Transverse colon (tissue), 4 donors: Measurements from ENCODE around the gene MACROH2A1. TPM values are rescaled to one million over a fixed set of nuclear protein-coding genes. Genes with fewer than 3 reads are reported as not detected.

Experiments
- DNase-seq: peaks from one replicate; pipeline ENCODE4 v3.0.0-alpha.2; 2019
- H3K27ac ChIP-seq, 4 donors: fragments of 200-600 bp; sonication (generic); 2 replicates each; pipeline ENCODE4 v1.5.1; 2016 to 2018; ENCODE audit warnings: inconsistent platforms in 4 of 4
- H3K27me3 ChIP-seq: fragments of 200-600 bp; sonication (generic); 2 replicates; pipeline ENCODE4 v1.5.1; 2017; ENCODE audit warnings: inconsistent platforms
- H3K36me3 ChIP-seq, 4 donors: fragments of 200-600 bp; sonication (generic); 2 replicates each; pipeline ENCODE4 v1.5.1; 2017 to 2019; ENCODE audit warnings: inconsistent platforms in 4 of 4
- H3K4me1 ChIP-seq, 4 donors: fragments of 200-600 bp; sonication (generic); 2 replicates each; pipeline ENCODE4 v1.5.1; 2017 to 2020; ENCODE audit warnings: inconsistent platforms in 4 of 4
- H3K4me3 ChIP-seq, 4 donors: fragments of 200-600 bp; sonication (generic); 1 replicate in 1 of 4; 2 replicates in 3 of 4; pipeline versions ENCODE4 v1.5.1 to v1.6.1; 2017 to 2019; ENCODE audit warnings: inconsistent platforms in 4 of 4
- H3K9me3 ChIP-seq, 2 donors: fragments of 200-600 bp; sonication (generic); 2 replicates each; pipeline ENCODE4 v1.5.1; 2017 to 2019; ENCODE audit warnings: inconsistent platforms in 2 of 2
- EP300 ChIP-seq: sonication (generic); formaldehyde crosslinking; IDR thresholded peaks from one replicate; pipeline ENCODE4 v1.6.1; 2017; ENCODE audit warnings: antibody characterized with exemption, low read depth
- POLR2A ChIP-seq: fragments of 450-650 bp; IDR thresholded peaks from one replicate; pipeline ENCODE4 v1.6.1; 2016; ENCODE audit warnings: antibody characterized with exemption, mild to moderate bottlenecking, moderate library complexity
- POLR2AphosphoS5 ChIP-seq, 3 donors: sonication (generic); formaldehyde crosslinking; IDR thresholded peaks; one replicate each; pipeline ENCODE4 v1.6.1; 2016; ENCODE audit warnings: antibody characterized with exemption in 3 of 3
- WGBS, 2 donors: methylation state at CpG; one replicate each; pipeline ENCODE4 v1.1.5; 2018; ENCODE audit warnings: low coverage in 1 of 2; 5-methylcytosine and 5-hydroxymethylcytosine counted together
- in situ Hi-C, 4 donors: fragments of 200-750 bp; cut with MboI; loops; one replicate each; pipeline versions ENCODE4 v1.15.0 to v1.15.1; 2017; ENCODE audit warnings: low sequenced_read_pairs in 3 of 4, low pct_ligation_motif_present in 1 of 4, low pct_unique_long_range_greater_than_20kb in 1 of 4
- intact Hi-C: fragments of 100-400 bp; cut with DNase I; formaldehyde crosslinking; loops from one replicate; pipeline ENCODE4 v1.15.1; 2023; ENCODE audit warnings: low total_unique reads
- total RNA-seq, 4 donors: library from RNA; depleted of rRNA; stranded (reverse); fragments of >200 nt; gene quantifications; one replicate each; pipeline ENCODE4 v1.1.0, GENCODE V29; 2016
- TF ChIP-seq, protein P1 (sequence below), 5 experiments: fragments of 200-600 bp in 3 of 5; fragments of 450-650 bp in 2 of 5; sonication (generic) in 3 of 5; IDR thresholded peaks; 1 replicate in 2 of 5; 2 replicates in 3 of 5; pipeline ENCODE4 v1.5.1; 2016 to 2017; ENCODE audit warnings: antibody characterized with exemption in 5 of 5, inconsistent platforms in 3 of 5, mild to moderate bottlenecking in 2 of 5, moderate library complexity in 1 of 5

MACROH2A1 gene
- total RNA-seq, 4 donors from 2014 or later = 190 to 348 (median 314) TPM

DNA sequence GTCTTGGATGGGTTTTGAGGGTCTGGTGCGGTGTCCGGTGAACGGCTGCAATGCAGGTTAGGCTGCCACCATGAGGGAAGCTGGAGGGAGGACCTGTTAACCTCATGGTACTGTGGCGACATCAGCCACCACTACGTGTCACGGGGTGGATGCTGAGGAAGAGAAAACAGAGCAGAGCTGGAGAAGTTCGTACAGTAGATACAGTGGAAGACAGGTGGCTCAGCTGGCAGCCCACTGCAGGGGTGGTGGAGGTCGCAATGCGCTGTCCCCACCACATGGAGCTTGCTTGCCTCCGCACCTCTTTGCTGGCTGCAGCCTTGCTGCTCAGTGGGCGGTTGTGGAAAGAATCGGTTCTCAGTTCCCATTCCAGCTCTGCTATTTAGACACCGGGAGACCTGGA, 45.3 kb upstream of the MACROH2A1 start:
- Histone ChIP-seq H3K36me3 (no peaks in the 10 kb centered on the region), H3K4me1 (peaks cover 0 to 1% (median 0%) of the 10 kb centered on the region in 4 donors), H3K27ac (no peak overlapping the region), H3K4me3 (no peak overlapping the region), H3K9me3 (no peaks in the 10 kb centered on the region), H3K27me3 (no peaks in the 10 kb centered on the region)
- intact Hi-C loops = no loop called here
- TF ChIP-seq, protein P1, sequence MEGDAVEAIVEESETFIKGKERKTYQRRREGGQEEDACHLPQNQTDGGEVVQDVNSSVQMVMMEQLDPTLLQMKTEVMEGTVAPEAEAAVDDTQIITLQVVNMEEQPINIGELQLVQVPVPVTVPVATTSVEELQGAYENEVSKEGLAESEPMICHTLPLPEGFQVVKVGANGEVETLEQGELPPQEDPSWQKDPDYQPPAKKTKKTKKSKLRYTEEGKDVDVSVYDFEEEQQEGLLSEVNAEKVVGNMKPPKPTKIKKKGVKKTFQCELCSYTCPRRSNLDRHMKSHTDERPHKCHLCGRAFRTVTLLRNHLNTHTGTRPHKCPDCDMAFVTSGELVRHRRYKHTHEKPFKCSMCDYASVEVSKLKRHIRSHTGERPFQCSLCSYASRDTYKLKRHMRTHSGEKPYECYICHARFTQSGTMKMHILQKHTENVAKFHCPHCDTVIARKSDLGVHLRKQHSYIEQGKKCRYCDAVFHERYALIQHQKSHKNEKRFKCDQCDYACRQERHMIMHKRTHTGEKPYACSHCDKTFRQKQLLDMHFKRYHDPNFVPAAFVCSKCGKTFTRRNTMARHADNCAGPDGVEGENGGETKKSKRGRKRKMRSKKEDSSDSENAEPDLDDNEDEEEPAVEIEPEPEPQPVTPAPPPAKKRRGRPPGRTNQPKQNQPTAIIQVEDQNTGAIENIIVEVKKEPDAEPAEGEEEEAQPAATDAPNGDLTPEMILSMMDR (IDR thresholded peaks at IDR 0.05) = no peak
- TF ChIP-seq POLR2A (no peak), EP300 (no peak), POLR2AphosphoS5 (IDR thresholded peaks at IDR 0.05) (no peak)
- no peak for DNase-seq
- in situ Hi-C loops = no loop called here
- 69 to 86% methylated on average over 2 to 13 of the region's 13 CpGs for WGBS, 2 donors

DNA sequence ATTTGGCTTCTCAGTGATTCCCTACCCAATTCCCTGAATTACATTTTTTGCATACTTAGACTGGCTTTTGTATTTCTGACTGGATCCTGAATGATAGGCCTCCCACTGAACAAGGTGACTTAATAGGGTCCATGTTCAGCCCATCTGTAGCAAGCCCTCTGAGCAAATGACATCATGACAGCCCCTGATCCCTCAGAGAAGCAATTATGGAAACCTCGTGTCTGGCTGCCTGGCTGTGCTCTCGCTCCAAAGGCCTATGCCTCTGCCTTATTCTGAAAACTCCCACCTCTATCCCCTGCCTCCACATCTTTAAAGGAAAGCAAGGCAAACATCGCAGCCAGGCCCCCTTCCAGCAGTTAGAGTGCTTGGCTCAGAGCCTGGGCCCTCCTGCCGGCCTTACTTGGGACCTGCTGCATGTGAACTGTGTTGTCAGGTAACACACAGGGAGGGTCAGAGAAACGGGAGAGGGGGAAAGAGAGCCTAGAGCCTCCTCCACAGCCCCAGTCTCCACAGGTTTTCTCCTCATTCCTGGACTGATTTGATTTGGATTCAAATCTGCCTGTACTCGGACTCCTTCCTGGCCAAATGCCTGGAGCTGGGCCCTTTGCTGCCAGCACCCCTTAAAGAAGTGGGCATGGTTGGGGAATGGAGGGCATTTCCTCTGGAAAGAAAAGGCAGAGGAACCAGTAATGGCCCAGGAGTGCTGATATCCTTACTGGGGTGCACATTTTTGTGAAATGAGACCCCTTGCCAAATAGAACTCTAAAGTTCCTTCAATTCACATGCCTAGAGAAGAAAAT, 44.3 kb upstream of the MACROH2A1 start:
- Histone ChIP-seq H3K27me3 (no peaks in the 10 kb centered on the region), H3K36me3 (no peaks in the 10 kb centered on the region), H3K9me3 (no peaks in the 10 kb centered on the region), H3K4me1 (peaks cover 0 to 8% (median under 1%) of the 10 kb centered on the region in 4 donors), H3K27ac (no peak overlapping the region), H3K4me3 (no peak overlapping the region)
- DNase-seq = no peak
- intact Hi-C loops (no loop called here), in situ Hi-C loops (no loop called here)
- WGBS, 2 donors = 58% methylated on average over 6 of the region's 6 CpGs; no CpG with 5 or more reads in 1 of the 2 donors
- TF ChIP-seq EP300 (no peak), POLR2A (no peak), POLR2AphosphoS5 (IDR thresholded peaks at IDR 0.05) (no peak)
- TF ChIP-seq, protein P1 (IDR thresholded peaks at IDR 0.05) = no peak

DNA sequence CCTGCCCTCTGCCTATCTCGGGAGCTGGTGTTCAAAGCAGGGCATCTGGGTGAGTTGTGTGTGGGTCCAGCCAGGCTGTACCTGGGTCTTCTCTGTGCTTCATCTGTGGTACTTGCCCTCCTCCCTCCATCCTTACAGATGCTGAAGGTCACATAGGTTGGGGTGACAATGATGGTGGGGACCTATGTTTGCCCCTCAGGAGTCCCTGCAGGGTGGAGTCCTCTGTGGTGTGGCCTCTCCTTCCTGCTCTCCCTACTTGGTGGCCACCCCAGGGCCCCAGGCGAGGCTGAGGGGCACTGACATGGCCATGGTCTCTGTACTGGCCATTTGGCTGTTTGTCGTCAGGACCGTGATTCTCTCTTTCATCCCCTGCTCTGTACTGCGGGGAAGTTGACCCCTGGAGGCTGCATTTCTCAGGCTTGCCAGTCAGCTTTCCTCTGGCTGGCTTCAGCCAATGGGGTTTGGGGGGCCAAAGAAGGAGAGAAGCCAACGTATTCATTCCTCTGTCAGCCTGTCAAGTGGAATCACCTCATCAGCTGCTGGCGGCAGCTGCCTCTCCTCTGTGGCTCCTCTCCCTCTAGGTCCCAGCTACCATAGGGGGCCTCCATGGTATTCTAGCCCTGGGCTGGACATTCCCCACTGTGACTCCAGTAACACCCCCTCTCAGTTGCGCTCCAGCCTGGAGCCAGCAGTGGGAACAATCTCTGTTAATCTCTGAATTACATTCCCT, 43.6 kb upstream of the MACROH2A1 start:
- in situ Hi-C loops = no loop called here
- Histone ChIP-seq H3K36me3 (no peaks in the 10 kb centered on the region), H3K4me1 (peaks cover 0 to 15% (median 3%) of the 10 kb centered on the region in 4 donors), H3K27me3 (no peaks in the 10 kb centered on the region), H3K9me3 (no peaks in the 10 kb centered on the region), H3K27ac (no peak overlapping the region), H3K4me3 (no peak overlapping the region)
- DNase-seq = no peak
- 76 to 100% methylated on average over 1 to 8 of the region's 8 CpGs for WGBS, 2 donors
- intact Hi-C loops = no loop called here
- no peak for TF ChIP-seq EP300

DNA sequence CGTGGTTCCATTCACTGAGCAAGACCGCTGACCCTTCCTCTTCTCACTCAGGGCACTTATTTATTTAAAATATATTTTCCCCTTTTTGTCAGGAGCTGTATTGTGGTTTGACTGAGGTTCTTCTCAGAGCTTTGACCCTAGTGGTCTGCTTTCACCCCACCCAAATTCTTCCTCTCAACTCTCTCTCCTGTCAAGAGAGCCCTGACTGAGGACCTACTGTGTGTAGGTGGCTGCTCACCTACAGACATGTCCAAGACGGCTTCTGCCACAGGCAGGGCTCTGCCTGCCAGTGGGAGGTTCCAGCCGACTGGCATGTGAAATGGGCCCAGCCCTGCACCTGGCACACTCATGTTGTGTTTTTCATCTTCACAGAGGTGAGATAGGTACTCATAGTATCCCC, 42.9 kb upstream of the MACROH2A1 start:
- H3K27ac ChIP-seq = no peak overlapping the region
- intact Hi-C loops = no loop called here
- DNase-seq = no peak

More for the DNA sequence above, 42.9 kb upstream of the MACROH2A1 start:
- TF ChIP-seq POLR2AphosphoS5 (IDR thresholded peaks at IDR 0.05) (no peak), EP300 (no peak), POLR2A (no peak)
- TF ChIP-seq, protein P1 (IDR thresholded peaks at IDR 0.05) = no peak
- 65 to 82% methylated on average over 2 to 4 of the region's 4 CpGs for WGBS, 2 donors
- in situ Hi-C loops = no loop called here
- no peaks in the 10 kb centered on the region for H3K9me3 ChIP-seq
- peaks cover 0 to 15% (median 3%) of the 10 kb centered on the region in 4 donors for H3K4me1 ChIP-seq
- H3K27me3 ChIP-seq = no peaks in the 10 kb centered on the region
- H3K4me3 ChIP-seq = no peak overlapping the region
- H3K36me3 ChIP-seq = no peaks in the 10 kb centered on the region
